Osteoblast (primary cell): ENCODE results near the gene ANKRD30A. TPM values are rescaled to one million over a fixed set of nuclear protein-coding genes. Genes with fewer than 3 reads are reported as not detected.

Source experiments
- DNase-seq: peaks from one replicate; pipeline ENCODE4 v3.0.0; 2011; ENCODE audit warnings: low spot score, mixed read lengths; ENCODE audit not compliant: insufficient read length; ENCODE audit errors: missing footprints
- H2AFZ ChIP-seq: 2 replicates; pipeline ENCODE4 v1.6.0; 2011; ENCODE audit warnings: mild to moderate bottlenecking, low read length
- H3K27ac ChIP-seq: 2 replicates; pipeline ENCODE4 v1.5.1; 2011; ENCODE audit warnings: mild to moderate bottlenecking, low read depth, low read length, moderate library complexity
- H3K27me3 ChIP-seq: 2 replicates; pipeline ENCODE4 v1.6.0; 2012; ENCODE audit warnings: mild to moderate bottlenecking, control low read depth, inconsistent platforms, low read length, moderate library complexity; ENCODE audit not compliant: insufficient read depth
- H3K36me3 ChIP-seq: 2 replicates; pipeline ENCODE4 v1.5.1; 2011; ENCODE audit warnings: mild to moderate bottlenecking, low read length, control low read depth, moderate library complexity; ENCODE audit not compliant: insufficient read depth
- H3K4me1 ChIP-seq: 2 replicates; pipeline ENCODE4 v1.5.1; 2011; ENCODE audit warnings: mild to moderate bottlenecking, low read length, control low read depth, moderate library complexity; ENCODE audit not compliant: insufficient read depth
- H3K4me2 ChIP-seq: 2 replicates; pipeline ENCODE4 v1.6.0; 2011; ENCODE audit warnings: mild to moderate bottlenecking, low read length; ENCODE audit not compliant: insufficient read depth
- H3K4me3 ChIP-seq: fragments of 200-600 bp; sonication (generic); 3 replicates; pipeline ENCODE4 v1.5.1; 2012; ENCODE audit warnings: mild to moderate bottlenecking, low read length, inconsistent platforms; ENCODE audit not compliant: insufficient read depth
- H3K79me2 ChIP-seq: 2 replicates; pipeline ENCODE4 v1.6.0; 2012; ENCODE audit warnings: mild to moderate bottlenecking, low read length, control low read depth, inconsistent platforms; ENCODE audit not compliant: insufficient read depth
- H3K9me3 ChIP-seq: 2 replicates; pipeline ENCODE4 v1.5.1; 2011; ENCODE audit warnings: low read depth, low read length, control low read depth
- H4K20me1 ChIP-seq: 2 replicates; pipeline ENCODE4 v1.6.0; 2012; ENCODE audit warnings: mild to moderate bottlenecking, low read length, control low read depth; ENCODE audit not compliant: insufficient read depth
- CTCF ChIP-seq: IDR thresholded peaks from 2 replicates; pipeline ENCODE4 v1.5.1; 2011; ENCODE audit warnings: mild to moderate bottlenecking, low read depth, low read length, moderate library complexity; ENCODE audit errors: extremely low read depth
- total RNA-seq: library from RNA; depleted of rRNA; stranded (reverse); fragments of >200 nt; gene quantifications from 2 replicates; pipeline ENCODE4 v1.2.3, GENCODE V29; 2012

The ANKRD30A gene
- total RNA-seq, 1 donor = not detected

GRCh38 chr10:37268266-37268665 is 142.9 kb downstream of the ANKRD30A start:
- no peak overlapping the region for H3K4me3 ChIP-seq
- no peak overlapping the region for H3K4me2 ChIP-seq
- TF ChIP-seq CTCF = no peak
- no peaks in the 10 kb centered on the region for H3K4me1 ChIP-seq
- H3K9me3 ChIP-seq = no peaks in the 10 kb centered on the region
- no peak for DNase-seq
- no peaks in the 10 kb centered on the region for H3K36me3 ChIP-seq
- H3K27me3 ChIP-seq = no peaks in the 10 kb centered on the region
- no peaks in the 10 kb centered on the region for H3K79me2 ChIP-seq
- no peaks in the 10 kb centered on the region for H4K20me1 ChIP-seq
- H3K27ac ChIP-seq = no peak overlapping the region
- H2AFZ ChIP-seq = no peak overlapping the region

DNA sequence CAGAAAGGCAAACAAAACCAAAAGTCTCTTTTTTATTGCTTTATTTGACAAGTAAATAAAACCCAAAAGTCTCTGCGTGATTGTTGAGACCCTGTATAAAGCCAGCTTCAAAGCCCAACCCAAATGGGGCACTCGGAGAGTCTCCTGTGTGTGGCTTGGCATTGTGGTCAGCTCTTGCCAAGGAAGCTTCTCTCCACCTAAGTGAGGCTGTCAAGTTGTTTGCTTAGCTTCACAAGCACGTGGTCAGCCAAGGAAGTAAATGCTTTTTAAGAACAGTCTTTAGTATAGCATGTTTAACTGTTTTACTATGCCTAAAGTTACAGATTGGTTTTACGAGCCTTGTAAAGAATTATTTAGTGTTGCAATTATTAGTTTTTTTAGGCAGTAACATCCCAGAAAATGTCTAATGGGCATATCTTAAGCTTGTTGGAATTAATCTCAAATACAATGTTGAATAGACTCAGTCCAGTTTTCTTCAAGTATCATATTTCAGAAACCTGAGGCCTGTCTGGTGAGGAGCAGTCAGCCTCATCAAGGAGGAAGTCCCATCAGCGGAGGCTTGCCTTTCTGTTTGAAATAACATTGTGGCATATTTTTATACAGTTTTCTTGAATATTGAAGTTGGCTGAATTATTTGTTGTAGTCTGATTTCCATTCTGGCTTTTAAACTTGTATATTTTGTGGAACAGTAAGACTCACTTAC is 144.3 kb downstream of the ANKRD30A start:
- H3K79me2 ChIP-seq = no peaks in the 10 kb centered on the region
- no peak overlapping the region for H3K4me2 ChIP-seq
- no peak overlapping the region for H3K4me3 ChIP-seq
- H3K27ac ChIP-seq = no peak overlapping the region
- no peaks in the 10 kb centered on the region for H3K36me3 ChIP-seq
- no peaks in the 10 kb centered on the region for H3K27me3 ChIP-seq
- no peak overlapping the region for H2AFZ ChIP-seq
- no peaks in the 10 kb centered on the region for H4K20me1 ChIP-seq
- no peaks in the 10 kb centered on the region for H3K9me3 ChIP-seq
- DNase-seq = no peak
- TF ChIP-seq CTCF = no peak
- no peaks in the 10 kb centered on the region for H3K4me1 ChIP-seq

DNA sequence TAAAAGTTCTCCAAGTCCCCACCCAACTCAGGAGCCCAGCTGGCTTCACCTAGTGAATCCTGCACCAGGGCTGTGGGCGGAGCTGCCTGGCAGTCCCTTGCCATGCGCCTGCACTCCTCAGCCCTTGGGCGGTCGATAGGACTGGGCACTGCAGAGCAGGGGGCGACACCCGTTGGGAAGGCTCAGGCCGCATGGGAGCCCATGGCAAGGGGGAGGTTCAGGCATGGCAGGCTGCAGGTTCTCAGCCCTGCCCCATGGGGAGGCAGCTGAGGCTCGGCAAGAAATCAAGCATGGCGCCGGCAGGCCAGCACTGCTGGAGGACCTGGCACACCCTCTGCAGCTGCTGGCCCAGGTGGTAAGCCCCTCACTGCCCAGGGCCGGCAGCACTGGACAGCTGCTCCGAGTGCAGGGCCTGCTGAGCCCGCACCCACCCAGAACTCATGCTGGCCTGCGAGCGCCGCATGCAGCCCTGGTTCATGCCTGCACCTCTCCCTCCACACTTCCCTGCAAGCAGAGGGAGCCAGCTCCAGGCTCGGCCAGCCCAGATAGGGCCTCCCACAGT is 149.9 kb downstream of the ANKRD30A start:
- H3K4me2 ChIP-seq = no peak overlapping the region
- H3K4me1 ChIP-seq = no peaks in the 10 kb centered on the region
- DNase-seq = no peak
- TF ChIP-seq CTCF = no peak
- H4K20me1 ChIP-seq = no peaks in the 10 kb centered on the region
- no peak overlapping the region for H3K4me3 ChIP-seq
- H3K79me2 ChIP-seq = no peaks in the 10 kb centered on the region
- H3K36me3 ChIP-seq = no peaks in the 10 kb centered on the region
- H2AFZ ChIP-seq = no peak overlapping the region
- H3K27ac ChIP-seq = no peak overlapping the region
- H3K27me3 ChIP-seq = no peaks in the 10 kb centered on the region
- no peaks in the 10 kb centered on the region for H3K9me3 ChIP-seq

DNA sequence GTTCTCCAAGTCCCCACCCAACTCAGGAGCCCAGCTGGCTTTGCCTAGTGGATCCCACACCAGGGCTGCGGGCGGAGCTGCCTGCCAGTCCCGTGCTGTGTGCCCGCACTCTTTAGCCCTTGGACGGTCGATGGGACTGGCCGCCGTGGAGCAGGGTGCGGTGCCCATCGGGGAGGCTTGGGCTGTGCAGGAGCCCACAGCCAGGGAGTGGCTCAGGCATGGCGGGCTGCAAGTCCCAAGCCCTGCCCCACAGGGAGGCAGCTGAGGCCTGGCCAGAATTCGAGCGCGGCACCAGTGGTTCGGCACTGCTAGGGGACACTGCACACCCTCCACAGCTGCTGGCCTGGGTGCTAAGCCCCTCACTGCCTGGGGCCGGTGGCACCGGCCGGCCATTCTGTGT is 159.7 kb downstream of the ANKRD30A start:
- Histone ChIP-seq H4K20me1 (no peaks in the 10 kb centered on the region), H3K4me3 (no peak overlapping the region), H3K79me2 (no peaks in the 10 kb centered on the region), H3K4me2 (no peak overlapping the region), H3K27me3 (no peaks in the 10 kb centered on the region), H3K36me3 (no peaks in the 10 kb centered on the region), H2AFZ (no peak overlapping the region), H3K9me3 (no peaks in the 10 kb centered on the region), H3K4me1 (no peaks in the 10 kb centered on the region), H3K27ac (no peak overlapping the region)
- no peak for DNase-seq
- TF ChIP-seq CTCF = no peak
